C4-2B (cell line): ENCODE data around the gene CC2D2B.

Experiments
- ZFX ChIP-seq: fragments of 450-650 bp; IDR thresholded peaks from 2 replicates; pipeline ENCODE4 v1.6.1; 2017
- TF ChIP-seq, protein P1 (sequence below): fragments of 450-650 bp; conservative IDR thresholded peaks from 2 replicates; pipeline ENCODE4 v1.5.1; 2017; ENCODE audit warnings: mild to moderate bottlenecking

DNA sequence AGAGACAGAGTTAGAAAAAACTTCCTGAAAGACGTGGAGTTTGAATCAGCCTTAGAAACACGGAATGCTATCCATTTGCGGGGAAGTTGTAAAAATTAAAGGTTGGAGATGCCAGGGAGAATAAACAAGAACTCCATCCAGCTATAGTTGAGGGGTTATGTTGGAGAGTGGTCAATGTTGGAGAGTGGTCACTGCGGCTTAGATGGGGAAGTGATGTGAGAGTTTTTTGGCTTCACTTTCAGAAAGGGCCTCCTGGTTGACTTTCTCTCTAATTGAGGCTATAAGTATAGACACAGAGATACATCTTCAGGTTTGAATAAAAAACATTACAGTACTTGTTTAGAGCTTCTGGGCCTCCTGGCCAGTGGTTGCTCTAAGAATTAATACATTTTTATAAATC, 675 bp downstream of the CC2D2B start:
- TF ChIP-seq, protein P1, sequence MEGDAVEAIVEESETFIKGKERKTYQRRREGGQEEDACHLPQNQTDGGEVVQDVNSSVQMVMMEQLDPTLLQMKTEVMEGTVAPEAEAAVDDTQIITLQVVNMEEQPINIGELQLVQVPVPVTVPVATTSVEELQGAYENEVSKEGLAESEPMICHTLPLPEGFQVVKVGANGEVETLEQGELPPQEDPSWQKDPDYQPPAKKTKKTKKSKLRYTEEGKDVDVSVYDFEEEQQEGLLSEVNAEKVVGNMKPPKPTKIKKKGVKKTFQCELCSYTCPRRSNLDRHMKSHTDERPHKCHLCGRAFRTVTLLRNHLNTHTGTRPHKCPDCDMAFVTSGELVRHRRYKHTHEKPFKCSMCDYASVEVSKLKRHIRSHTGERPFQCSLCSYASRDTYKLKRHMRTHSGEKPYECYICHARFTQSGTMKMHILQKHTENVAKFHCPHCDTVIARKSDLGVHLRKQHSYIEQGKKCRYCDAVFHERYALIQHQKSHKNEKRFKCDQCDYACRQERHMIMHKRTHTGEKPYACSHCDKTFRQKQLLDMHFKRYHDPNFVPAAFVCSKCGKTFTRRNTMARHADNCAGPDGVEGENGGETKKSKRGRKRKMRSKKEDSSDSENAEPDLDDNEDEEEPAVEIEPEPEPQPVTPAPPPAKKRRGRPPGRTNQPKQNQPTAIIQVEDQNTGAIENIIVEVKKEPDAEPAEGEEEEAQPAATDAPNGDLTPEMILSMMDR, result no peak
- TF ChIP-seq ZFX, result no peak
